Stimulated activated naive CD4-positive, alpha-beta T cell treated with Interleukin-2 at 50 U/mL for 16 hours (primary cell): ENCODE measurements around the gene NRP2.

Source experiments
- DNase-seq: peaks from one replicate; lab custom pipeline; 2025; lab: John Stamatoyannopoulos, UW

The NRP2 gene

DNA sequence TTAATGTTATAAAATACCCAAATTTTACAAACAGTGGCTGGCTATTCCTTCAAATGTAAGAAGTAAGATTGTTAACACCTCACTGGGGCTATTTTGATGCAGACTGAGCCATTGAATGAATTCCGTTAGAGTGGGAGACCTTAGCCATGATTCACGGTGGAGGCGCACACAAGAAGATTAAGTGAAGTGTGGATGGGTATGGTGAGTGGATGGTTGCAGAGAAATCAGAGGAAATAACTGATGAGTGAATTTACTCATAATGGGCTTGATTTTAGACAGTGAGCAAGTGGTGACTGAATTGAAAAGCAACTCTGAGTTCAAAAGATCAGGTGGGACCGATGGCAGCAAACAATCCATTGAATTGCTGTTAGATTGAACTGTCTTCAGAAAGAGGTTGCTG, 75.0 kb downstream of the NRP2 start:
- no peak for DNase-seq

DNA sequence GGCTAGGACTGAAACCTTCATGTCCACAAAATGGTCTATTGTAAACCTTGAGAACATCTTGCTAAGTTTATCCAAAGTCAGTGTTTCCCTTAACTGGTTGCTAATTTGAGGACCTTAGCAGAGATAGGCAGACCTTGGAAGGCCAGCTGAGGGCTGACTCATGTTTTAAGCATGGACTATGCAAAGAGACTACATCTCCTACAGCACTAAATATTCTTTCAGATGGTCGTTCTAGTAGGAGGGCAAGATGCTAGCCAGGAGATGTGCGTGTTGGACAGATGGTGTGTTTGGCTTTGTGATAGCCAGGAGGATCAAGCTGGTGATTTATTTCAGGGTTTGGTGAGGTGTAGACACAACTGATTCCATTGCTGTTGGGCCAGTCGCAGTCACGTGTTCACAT, 75.8 kb downstream of the NRP2 start:
- no peak for DNase-seq

DNA sequence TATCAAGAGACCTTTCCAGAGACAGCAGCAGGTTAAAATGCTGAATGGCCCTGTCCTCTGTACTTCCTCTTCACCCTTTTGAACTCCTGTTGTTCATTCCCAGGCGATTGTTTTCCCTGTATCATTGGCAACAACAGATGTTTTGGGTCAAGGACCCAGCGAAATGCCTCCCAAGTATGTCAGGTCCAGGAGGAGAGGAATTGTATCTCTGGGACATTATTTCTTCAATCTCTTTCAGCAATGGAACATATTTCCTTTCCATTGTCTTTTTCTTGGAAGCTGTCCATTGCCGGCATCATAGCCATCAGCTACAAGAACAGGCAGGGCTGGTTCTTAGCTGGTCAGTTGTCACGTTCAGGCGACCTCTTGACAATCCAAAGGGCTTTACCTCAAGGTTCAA, 76.2 kb downstream of the NRP2 start:
- no peak for DNase-seq

DNA sequence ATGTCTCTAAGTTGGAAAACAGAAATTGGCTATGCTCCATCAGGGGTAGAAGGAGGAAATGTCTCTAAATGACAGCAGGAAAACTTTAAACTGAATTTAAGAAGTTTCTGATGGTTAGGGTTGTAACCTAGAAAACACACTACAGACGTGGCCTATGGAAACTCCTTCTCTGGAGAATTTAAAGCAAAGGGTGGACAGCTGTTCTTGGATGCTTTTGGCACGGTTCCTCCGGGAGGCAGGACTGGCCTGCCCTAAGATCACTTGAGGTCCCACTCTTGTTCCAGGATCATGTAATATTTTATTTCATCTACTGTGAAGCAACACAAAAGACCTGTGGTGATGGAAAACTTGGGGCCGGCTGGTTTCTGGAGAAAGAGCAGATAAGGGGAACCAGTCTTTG, 77.0 kb downstream of the NRP2 start:
- no peak for DNase-seq

DNA sequence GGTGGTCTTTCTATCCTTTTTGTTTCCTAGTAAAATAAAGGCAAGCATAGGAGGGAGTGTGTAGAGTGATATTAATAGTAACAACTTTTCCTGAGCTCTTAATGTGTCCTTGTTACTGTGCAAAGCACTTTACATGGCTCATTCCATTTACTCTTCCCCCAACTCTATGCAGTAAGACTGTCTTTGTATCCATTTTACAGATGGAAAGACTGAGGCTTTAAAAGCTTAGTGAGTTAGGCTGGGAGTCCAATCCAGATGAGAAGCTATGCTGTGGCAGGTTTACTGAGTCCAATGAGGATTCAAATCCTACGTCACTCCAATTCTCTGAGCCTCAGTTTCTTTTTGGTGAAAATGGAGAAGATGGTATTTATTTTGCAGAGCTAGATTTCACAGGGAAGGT, 77.4 kb downstream of the NRP2 start:
- no peak for DNase-seq

DNA sequence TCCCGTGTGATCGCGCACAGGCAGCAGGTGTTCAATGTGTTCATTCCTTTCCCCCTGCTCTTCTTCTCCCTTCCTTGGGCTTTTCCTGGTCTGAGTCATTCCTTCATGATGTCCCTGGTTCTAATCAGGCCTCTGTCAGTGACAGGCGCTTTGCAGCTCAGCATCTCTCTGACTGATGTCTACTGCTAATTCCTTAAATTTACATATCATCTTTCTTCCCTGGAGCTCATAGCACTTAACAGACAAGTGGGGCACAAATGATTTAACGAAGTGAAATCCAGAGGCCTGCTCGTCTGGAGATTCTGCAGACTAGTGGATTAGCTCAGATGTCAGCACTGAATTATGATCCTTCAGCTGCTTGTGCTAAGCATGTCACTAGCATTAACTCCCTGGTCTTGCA, 77.9 kb downstream of the NRP2 start:
- no peak for DNase-seq

DNA sequence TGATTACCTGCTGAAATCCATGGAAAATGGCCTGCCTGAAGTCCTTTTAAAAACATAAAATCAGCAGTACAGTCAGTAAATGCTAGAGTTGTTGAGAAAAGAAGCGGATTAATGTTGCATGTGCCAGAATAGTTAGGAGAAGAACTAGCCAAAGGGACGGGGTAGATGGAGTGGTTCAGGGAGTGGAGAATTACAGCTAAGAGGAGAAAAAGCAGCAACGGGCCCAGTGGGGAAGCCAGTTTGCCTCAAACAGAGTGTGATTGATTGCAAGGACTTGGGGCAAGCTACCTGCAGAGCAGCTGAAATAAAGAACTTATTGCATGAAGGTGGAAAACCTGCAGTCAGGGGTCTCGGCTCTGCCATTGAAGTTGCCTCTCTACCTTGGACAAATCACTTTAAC, 79.1 kb downstream of the NRP2 start:
- DNase-seq: no peak

DNA sequence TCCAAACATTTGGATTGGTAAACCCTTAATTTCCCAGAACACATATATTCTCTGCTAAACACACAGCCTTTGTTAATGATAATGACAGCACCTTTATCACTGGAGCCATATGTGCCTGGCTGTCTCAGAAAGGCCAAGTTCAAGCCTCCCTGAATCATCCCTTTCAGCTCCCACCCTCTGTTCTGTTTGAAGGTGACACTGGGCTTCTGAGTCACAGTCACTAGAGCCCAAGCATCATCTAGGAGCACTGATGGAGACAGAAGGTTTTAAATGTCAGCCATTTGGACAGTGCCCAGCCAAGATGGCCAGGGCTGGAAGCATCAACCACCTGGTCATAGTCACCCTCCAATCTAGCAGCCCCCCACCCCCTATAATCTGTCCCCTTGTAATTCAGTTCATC, 80.6 kb downstream of the NRP2 start:
- no peak for DNase-seq

DNA sequence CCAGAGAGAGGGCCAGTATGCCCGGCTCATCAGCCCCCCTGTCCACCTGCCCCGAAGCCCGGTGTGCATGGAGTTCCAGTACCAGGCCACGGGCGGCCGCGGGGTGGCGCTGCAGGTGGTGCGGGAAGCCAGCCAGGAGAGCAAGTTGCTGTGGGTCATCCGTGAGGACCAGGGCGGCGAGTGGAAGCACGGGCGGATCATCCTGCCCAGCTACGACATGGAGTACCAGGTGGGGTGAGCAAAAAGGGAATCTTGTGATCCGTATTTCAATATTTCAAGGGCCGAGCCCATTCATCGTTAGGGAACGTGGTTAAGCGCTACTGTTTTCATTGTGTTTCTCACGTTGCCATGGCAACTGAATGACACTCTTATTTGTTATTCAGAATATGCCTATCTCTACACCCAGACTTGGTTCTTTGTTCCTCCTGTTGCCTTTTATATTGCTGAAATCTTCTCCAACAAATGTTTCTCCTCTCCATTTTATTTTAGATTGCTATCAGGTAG, 81.5 kb downstream of the NRP2 start:
- DNase-seq: no peak

DNA sequence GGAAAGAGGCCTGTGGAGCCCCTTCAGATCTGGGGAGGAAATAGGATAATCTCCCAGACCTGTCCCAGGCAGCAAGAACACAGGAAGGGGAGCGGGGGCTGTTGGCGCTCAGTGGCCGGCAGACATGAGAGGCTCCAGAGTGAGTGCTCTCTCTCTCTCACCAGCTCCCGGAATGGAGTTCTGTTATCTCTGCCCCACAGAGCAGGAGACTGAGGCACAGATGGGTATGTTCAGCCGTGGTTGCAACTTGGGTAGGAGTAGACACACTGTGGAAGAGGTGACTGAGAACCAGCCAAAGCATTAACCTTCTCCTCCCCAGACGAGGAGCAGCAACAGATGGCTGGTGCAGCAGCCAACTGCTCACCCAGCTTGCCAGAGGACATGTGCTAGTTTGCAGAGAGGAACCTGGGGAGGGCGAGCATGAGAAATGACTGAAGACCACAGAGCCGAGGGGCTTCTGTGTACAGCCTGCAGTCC, 82.0 kb downstream of the NRP2 start:
- no peak for DNase-seq

DNA sequence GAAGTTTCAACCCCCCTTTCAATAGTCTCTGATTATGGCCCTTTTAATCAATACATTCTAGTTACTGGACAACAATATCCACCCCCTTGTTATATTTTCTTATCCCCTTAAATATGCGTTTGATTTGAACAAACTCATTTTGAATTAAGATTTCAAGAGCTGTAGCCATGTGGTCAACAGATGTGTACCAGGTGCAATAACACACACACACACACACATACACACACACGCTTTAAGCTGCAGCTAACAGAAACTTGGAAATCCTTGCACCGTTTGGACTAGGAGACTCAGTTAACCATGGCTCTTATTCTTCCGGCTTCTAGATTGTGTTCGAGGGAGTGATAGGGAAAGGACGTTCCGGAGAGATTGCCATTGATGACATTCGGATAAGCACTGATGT, 82.8 kb downstream of the NRP2 start:
- no peak for DNase-seq

DNA sequence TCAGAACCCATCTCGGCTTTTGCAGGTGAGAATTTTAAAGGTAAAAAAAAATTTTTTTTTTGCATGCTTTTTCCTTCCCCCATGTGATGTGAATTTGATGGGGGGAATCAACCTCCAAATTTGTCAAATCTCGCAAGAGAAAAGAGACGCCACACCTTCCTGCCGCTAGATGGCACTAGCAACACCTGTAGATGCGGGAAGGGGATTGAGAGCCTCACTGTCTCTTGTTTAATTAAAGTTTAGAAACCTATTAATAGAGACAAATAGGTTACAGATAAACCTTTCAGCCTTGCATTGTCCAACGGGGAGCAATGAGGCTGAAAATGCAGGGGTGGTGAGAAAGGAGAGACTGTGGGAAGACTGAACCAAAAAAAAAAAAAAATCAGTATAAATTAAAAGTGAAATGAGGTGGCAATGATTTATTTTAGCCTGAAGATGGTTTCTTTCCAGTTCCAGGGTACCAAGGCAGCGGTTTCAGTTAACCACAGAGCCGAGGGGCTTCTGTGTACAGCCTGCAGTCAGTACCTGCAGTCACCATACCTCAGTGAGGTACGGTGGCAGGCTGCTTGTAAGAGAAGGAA, 84.6 kb downstream of the NRP2 start:
- DNase-seq: peak; percentile 13

DNA sequence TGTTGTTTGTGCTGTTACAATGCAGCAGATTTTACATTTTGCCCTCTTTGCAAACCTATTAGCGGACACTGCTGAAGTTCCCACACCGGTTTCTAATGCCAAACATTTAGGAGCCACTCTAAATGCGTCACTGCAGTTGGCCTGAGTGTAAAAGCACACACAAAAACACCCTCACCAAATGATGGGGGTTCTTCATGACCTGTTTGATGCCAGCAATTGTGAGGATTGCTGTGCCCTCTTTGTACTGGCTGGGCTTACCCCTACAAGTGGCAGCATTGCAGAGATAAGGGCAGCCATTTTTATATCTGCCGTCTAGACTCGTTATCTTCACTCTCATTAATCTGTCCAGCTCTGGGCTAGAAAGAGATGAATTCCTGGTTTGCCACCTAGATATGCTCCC, 85.3 kb downstream of the NRP2 start:
- DNase-seq: no peak

DNA sequence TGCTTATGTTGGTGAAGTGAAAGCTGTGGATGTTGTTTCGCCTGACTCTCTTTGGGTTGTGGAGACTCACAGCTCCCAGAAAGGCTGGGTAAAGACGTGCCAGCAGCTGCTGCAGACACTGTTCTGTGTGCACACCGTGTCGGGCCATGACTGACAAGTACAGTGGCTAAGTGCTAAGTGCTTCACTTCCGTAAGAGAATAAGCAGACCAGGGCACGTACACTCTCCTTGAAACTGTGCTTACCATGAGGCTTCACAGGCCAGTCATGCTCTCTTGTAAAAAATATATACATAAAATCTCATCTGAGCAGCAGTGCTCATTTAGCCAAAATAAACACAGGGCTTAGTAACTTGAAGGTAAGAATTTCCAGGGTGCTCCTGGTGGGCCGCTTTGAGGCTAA, 86.0 kb downstream of the NRP2 start:
- DNase-seq: no peak

DNA sequence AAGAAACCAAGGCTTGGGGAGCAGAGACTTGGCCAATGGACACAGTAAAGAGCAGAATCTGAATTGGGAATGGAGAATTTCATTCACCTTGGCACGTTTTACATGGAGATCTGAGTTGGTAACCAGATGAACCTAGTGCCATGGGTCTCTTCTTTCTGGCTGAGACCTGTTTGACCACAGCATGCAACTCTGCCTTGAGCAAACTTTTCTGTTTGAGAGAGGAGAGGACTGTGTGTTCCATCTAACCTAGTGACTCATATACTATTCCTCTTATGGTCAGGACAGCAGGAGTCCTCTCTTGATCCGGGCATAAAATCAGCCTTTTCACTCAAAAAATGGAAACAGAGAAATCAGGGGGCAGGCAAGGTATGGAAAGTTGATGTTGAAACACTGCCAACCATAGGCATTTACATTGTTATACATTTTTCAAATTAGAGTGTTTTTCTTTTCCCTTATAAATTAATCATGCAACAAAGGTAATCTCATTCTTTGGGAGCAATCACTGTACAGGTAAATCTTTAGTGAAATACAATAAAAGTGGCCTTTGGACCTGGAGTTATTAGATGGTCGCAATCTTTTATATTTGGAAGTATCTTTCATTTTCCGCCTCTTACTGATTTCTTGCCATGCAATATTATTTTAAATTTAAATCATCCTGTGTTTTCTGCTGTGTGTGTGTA, 86.7 kb downstream of the NRP2 start:
- DNase-seq: no peak

DNA sequence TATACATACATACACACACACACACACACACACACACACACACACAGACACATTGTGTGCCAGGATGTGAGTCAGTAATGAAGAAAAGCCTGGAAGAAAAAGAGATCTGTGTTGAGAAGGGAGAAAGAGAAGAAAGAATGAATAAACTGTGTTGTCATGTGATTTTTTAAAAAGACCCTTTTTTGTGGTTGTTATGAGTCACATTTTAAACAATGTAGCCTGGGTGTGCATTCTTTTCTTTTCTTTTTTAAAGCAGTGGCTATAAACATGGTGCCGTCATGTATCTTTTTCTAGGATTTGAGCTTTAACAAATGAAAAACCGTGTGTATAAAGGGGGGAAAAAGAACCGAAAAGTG, 87.2 kb downstream of the NRP2 start:
- no peak for DNase-seq

DNA sequence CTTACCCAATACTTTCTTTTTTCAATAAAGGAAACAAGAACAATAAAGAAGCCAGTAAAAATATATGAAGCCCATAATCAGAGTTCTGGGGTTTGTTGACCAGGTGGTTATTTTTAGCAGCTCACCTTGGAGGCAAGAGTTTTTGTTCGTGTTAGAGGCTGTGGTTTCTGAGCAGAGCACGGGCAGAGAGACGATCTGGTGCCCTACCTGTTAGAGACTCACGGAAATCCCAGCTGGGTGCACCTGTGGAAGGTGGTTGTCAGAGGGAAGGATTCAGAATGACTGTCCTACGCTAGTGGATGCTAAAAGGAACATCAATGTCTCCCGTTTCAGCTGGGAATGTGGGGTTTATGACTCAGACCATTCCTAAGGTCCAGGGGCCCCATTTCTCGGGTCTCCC, 87.6 kb downstream of the NRP2 start:
- DNase-seq: no peak

DNA sequence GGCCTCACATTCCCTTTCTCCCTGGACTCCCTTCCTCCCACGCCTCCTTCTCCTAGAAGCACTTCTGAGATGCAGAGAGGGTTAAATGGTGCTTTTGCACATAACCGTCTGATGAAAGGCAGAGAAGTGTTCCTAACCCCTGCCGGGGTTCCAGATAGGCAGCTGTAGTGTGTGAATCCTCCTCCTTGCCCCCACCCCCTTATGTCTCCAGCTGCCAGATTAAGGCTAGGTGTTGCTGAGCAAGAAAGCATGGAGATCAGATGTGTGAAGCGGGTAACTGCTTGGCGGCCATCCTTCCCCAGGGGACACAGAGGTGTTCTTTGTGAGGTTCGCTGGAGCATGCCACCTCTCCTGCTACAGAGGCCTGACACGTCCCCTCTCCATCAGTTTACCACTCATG, 88.3 kb downstream of the NRP2 start:
- no peak for DNase-seq

DNA sequence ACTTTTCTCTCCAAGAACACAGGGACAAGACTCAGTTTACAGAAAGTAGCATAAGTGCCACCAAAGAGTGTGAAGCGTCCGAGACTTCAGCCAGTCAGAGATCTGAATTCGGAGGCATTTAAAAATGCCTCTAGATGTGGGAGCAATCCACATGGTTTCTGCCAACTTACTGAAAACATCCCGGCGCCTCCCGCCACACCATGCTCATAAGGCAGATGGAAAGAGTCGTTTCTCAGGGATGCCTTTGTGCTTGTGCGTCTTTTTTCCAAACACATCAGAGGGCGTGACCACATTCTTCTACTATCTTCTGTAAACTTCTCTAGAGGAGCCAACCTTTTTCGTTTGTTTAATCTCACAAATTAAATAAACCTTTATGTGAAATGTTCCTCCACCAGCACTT, 88.7 kb downstream of the NRP2 start:
- no peak for DNase-seq

DNA sequence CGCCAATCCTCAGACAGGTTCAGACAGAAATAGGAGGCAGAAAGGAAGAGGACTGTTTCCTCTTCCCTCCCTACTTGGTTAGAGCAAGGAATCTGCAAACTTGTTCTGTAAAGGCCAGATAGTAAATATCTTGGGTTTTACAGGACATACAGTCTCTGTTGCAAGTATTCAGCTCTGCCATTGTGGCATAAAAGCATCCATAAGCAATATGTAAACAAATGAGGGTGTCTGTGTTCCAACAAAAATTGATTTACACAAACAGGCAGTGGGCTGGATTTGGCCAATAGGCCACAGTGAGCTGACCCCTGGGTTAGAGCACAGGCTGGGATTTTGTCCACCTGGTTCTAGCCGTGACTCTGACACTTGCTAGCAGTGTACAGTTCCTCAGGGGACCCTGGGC, 89.4 kb downstream of the NRP2 start:
- no peak for DNase-seq

DNA sequence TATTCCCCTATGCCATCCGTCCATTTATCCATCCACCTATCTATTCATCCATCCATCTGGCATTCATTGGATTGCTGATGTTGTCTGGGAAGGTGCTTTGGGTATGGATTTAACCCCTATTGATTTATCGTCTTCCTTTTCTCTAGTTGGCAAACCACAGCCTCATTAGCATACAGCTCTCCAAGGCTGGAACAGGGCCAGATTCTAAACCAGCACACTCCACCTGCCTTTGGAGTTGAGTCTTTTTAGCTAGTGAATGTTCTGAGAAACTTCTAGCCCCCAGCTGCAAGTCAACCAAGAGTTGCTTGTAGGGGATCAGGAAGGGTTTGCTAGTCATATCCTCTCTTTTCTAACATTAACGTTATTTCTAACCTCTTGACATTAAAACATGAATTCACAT, 90.7 kb downstream of the NRP2 start:
- no peak for DNase-seq

DNA sequence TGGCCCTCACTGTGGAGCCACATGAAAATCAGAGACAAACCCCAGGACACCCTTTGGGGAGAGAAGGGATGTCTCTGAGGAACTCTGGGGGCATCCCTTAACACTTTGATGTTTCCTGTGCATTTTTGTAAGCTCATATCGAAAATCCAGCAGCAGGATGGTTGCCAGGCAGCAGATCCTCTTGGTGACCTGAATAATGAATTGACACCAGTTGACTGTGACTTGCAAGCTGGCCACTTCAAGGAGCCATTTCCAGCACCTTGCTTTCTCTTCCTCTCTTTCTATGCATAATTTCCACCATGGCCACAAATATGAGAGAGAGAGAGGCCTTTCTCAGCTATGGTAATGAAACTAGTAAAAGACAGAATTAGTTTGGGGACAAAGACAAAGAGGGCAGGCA, 91.7 kb downstream of the NRP2 start:
- DNase-seq: no peak

DNA sequence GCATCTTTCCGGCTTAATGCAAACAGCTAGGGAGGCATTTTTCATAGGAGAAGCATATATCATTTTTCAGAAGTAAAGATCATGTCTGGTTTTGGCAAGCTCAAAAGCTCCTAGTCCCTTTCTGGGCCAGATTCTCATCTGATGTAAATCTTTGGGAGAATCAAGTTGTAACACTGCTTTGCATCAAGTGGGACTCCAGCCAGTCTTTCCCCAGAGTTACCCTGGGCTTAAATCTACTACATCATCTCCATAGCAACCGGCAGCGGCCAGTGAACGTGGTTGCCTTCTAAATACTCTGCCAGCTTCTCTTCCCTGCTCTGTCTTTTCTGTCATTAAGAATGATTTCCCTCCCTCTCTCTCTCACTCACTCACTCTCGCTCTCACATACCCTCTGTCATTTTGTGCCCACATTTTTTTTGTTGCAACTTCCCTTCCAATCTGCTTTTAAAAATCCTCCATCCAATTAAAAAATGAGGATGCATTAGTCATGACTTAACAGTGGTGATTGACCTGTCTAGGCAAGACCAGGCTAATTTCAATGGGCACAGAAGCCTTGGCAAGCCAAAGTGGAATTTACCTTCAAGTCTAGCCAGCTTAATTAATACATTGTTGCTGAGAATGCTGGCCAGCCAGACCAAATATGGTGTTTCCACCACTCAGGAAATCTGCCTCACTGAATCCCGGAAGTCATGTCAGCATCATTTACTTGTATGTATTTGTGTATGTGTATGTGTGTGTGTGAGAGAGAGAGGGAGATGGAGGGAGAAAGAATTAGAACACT, 93.0 kb downstream of the NRP2 start:
- no peak for DNase-seq
